ENCODE data around the gene KIF4B.

DNA sequence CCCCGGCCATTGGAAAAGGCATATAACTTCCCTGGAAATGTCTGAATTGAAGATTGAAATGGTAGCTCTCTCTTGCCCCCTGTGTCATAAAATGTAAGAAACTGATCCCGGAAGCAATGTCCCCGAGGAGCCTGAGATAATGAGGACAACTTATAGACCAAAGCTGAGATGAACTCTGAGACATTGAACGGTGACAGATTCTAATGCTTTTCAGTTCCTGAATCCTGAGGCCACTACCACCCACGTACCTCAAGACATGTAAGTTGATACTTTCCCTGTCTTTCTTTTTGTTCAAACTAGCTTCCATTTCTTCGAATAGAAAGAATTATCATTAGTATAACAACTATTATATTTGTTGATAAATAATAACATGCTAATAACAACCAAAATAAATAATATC lies 51.0 kb downstream of the KIF4B start:
- TF ChIP-seq, protein P1, sequence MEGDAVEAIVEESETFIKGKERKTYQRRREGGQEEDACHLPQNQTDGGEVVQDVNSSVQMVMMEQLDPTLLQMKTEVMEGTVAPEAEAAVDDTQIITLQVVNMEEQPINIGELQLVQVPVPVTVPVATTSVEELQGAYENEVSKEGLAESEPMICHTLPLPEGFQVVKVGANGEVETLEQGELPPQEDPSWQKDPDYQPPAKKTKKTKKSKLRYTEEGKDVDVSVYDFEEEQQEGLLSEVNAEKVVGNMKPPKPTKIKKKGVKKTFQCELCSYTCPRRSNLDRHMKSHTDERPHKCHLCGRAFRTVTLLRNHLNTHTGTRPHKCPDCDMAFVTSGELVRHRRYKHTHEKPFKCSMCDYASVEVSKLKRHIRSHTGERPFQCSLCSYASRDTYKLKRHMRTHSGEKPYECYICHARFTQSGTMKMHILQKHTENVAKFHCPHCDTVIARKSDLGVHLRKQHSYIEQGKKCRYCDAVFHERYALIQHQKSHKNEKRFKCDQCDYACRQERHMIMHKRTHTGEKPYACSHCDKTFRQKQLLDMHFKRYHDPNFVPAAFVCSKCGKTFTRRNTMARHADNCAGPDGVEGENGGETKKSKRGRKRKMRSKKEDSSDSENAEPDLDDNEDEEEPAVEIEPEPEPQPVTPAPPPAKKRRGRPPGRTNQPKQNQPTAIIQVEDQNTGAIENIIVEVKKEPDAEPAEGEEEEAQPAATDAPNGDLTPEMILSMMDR (IDR thresholded peaks at IDR 0.05) = no peak
- no peak for TF ChIP-seq POLR2A (IDR thresholded peaks at IDR 0.05)
